ENCODE measurements around the gene SLC10A1. TPM values are rescaled to one million over a fixed set of nuclear protein-coding genes. Genes with fewer than 3 reads are reported as not detected.

Gene SLC10A1
- total and polyA plus RNA-seq, 2 of the 8 experiments (the other 6 are each of a cell fraction or from before 2014, with no cell fraction given), result not detected

- Histone ChIP-seq H3K4me3 (ENCODE audit: extremely low read depth in 1 of 4, insufficient read depth in 2 of 4, low read depth in 3 of 4, low read length in 4 of 4) (no peak overlapping the region), H3K9ac (replicated peaks in 1 of 4; ENCODE audit: extremely low read depth in 1 of 4, low read depth in 3 of 4, low read length in 3 of 4) (no peak overlapping the region), H2BK15ac (ENCODE audit: low read length) (peak overlapping the region; percentile 83; the same call in 1 of the 2 replicates), H3K23me2 (ENCODE audit: low read depth, low read length) (peaks cover 5% of the 10 kb centered on the region; the same call in 1 of the 2 replicates), H3K27me3 (replicated peaks in 1 of 4; ENCODE audit: control insufficient read depth in 3 of 4, extremely low read depth in 1 of 4, insufficient read depth in 3 of 4, low read length in 3 of 4) (no peaks in the 10 kb centered on the region), H3K56ac (replicated peaks; ENCODE audit: insufficient read length, low read depth, low read length) (peak overlapping the region; percentile 98), H3K27ac (ENCODE audit: low read depth, low read length) (no peak overlapping the region), H3K9me3 (ENCODE audit: insufficient read depth in 2 of 2, low read depth in 1 of 2, low read length in 1 of 2) (no peaks in the 10 kb centered on the region), H3K79me2 (ENCODE audit: control insufficient read depth in 1 of 2, insufficient read depth in 2 of 2, low read length in 2 of 2) (no peaks in the 10 kb centered on the region), H3K18ac (ENCODE audit: extremely low read depth, low read length) (no peak overlapping the region), H2BK20ac (ENCODE audit: low read length) (no peak overlapping the region), H3K36me3 (ENCODE audit: control insufficient read depth in 2 of 4, insufficient read depth in 4 of 4, low read length in 3 of 4) (no peaks in the 10 kb centered on the region), H2BK5ac (ENCODE audit: low read depth, low read length) (no peak overlapping the region), H3K4ac (replicated peaks; ENCODE audit: insufficient read length, low read depth, low read length) (no peak overlapping the region), H4K91ac (replicated peaks; ENCODE audit: insufficient read length, low read length) (no peak overlapping the region), H4K8ac (ENCODE audit: extremely low read depth, insufficient read depth, low read length) (no peak overlapping the region), H3K79me1 (ENCODE audit: low read depth, low read length) (no peaks in the 10 kb centered on the region), H3K14ac (ENCODE audit: insufficient read length) (no peak overlapping the region), H3K23ac (ENCODE audit: insufficient read length) (no peak overlapping the region), H2BK120ac (replicated peaks; ENCODE audit: low read depth, low read length) (no peak overlapping the region), H2AFZ (ENCODE audit: low read length) (no peak overlapping the region), H2AK5ac (ENCODE audit: low read depth, low read length) (no peak overlapping the region), H2BK12ac (ENCODE audit: low read depth, low read length) (no peak overlapping the region), H4K20me1 (replicated peaks in 1 of 2; ENCODE audit: control insufficient read depth in 1 of 2, insufficient read depth in 2 of 2, low read length in 2 of 2) (no peaks in the 10 kb centered on the region), H4K5ac (ENCODE audit: insufficient read length, low read depth, low read length) (no peak overlapping the region), H3K4me2 (ENCODE audit: insufficient read depth in 1 of 2, low read depth in 2 of 2, low read length in 2 of 2) (no peak overlapping the region), H3K4me1 (replicated peaks in 1 of 4; ENCODE audit: control insufficient read depth in 3 of 4, insufficient read depth in 4 of 4, low read length in 3 of 4) (no peaks in the 10 kb centered on the region)
- CTCF ChIA-PET (ENCODE audit: partially characterized antibody), result interaction anchor here (0.7 to 1.6 kb wide), 4 partner anchors 10 to 229 kb away, joined by 3 to 5 read pairs (median 3); no protein-coding TSS in a partner anchor
- 72 to 100% methylated on average over 1 to 4 of the region's 4 CpGs for WGBS, 2 experiments (ENCODE audit: extremely low coverage in 1 of 2, insufficient coverage in 1 of 2, insufficient read length in 1 of 2, insufficient replicate concordance in 2 of 2, low coverage in 1 of 2, low lambda C conversion rate in 2 of 2, missing lambda C conversion rate in 1 of 2)
- FAIRE-seq, result no peak
- DNase-seq (ENCODE audit: low read depth in 1 of 2, low spot score in 2 of 2), result no peak
- POLR2A ChIA-PET (ENCODE audit: partially characterized antibody), result no interaction called here
- TF ChIP-seq EGR1 (IDR thresholded peaks at IDR 0.05; ENCODE audit: borderline replicate concordance, low read depth, low read length) (no peak), USF2 (IDR thresholded peaks at IDR 0.05; ENCODE audit: low read length) (no peak), ATF3 (IDR thresholded peaks at IDR 0.05; ENCODE audit: insufficient read depth, low read depth, low read length) (no peak), JUN (IDR thresholded peaks at IDR 0.05; ENCODE audit: low read depth, low read length) (no peak), SAP30 (IDR thresholded peaks at IDR 0.05; ENCODE audit: insufficient read depth, insufficient replicate concordance, low read length) (no peak), YY1 (IDR thresholded peaks at IDR 0.05; ENCODE audit: low read depth, low read length) (no peak), SRF (IDR thresholded peaks at IDR 0.05; ENCODE audit: low read depth, low read length) (no peak), PHF8 (conservative IDR thresholded peaks at IDR 0.05; ENCODE audit: low read depth, low read length) (no peak), JUND (IDR thresholded peaks at IDR 0.05; ENCODE audit: low read length) (no peak), TBP (IDR thresholded peaks at IDR 0.05; ENCODE audit: low read depth, low read length) (no peak), NRF1 (IDR thresholded peaks at IDR 0.05; ENCODE audit: low read depth, low read length) (no peak), FOSL1 (IDR thresholded peaks at IDR 0.05; ENCODE audit: insufficient read depth, low read depth, low read length) (no peak), TEAD4 (IDR thresholded peaks at IDR 0.05; ENCODE audit: low read depth, low read length) (no peak), BACH1 (IDR thresholded peaks at IDR 0.05; ENCODE audit: low read length) (no peak)
Measured at GRCh38 chr14:69828879-69829278, 31.8 kb upstream of the SLC10A1 start.

Measured in H1 (cell line).